K562 (cell line): ENCODE results near the gene BANP. TPM values are rescaled to one million over a fixed set of nuclear protein-coding genes. Genes with fewer than 3 reads are reported as not detected.

ENCODE experiments used
- ATAC-seq: fragments of 200-7000 bp; cut with Tn5 transposase; 3 replicates; pipeline ENCODE4 v1.9.1; 2020; ENCODE audit warnings: moderate library complexity
- BruUV-seq: library from RNA; stranded (reverse); fragments of 400-500 nt; replicated peaks from 2 replicates; lab custom pipeline; 2021; lab: Mats Ljungman, UMichigan
- CTCF ChIA-PET: fragments of 300-600 bp; formaldehyde crosslinking; extraction: SDS; loops from one replicate; lab custom pipeline; 2021; ENCODE audit warnings: low intra/inter-chr PET ratio; lab: Yijun Ruan, JAX
- POLR2A ChIA-PET: fragments of 300-600, 350-650 bp; sonication (Branson Sonifier 250); formaldehyde crosslinking; extraction: SDS; loops from one replicate; lab custom pipeline; 2021; ENCODE audit warnings: antibody characterized with exemption, inconsistent platforms; lab: Yijun Ruan, JAX
- DNase-seq, 4 experiments: peaks; one replicate each; pipeline versions ENCODE4 v3.0.0 to v3.0.0-alpha.2; 2011 to 2018; ENCODE audit warnings: low spot score in 3 of 4, mixed read lengths in 3 of 4; ENCODE audit errors: extremely low read depth in 1 of 4
- FAIRE-seq: peaks from 2 replicates; lab custom pipeline; 2011; peaks lifted over from hg19 to GRCh38; lab: Jason Lieb, UNC
- H2AFZ ChIP-seq: 2 replicates; pipeline ENCODE4 v1.6.0; 2011; ENCODE audit warnings: low read depth, low read length, control low read depth, inconsistent platforms
- H3K27ac ChIP-seq: fragments of 200-600 bp; 3 replicates; pipeline ENCODE4 v1.8.0; 2011; ENCODE audit warnings: low read depth, mild to moderate bottlenecking, control low read depth, inconsistent platforms, low read length, moderate library complexity, mixed read lengths; ENCODE audit errors: extremely low read depth
- H3K27me3 ChIP-seq, 2 experiments: fragments of 300-600 bp in 1 of 2; 2 replicates in 1 of 2; 3 replicates in 1 of 2; pipeline versions ENCODE4 v1.6.0 to v1.8.0; 2011; ENCODE audit warnings: inconsistent platforms in 2 of 2, low read length in 2 of 2, mild to moderate bottlenecking in 1 of 2, mixed read lengths in 1 of 2, moderate library complexity in 1 of 2; ENCODE audit not compliant: control insufficient read depth in 2 of 2, insufficient read depth in 2 of 2
- H3K36me3 ChIP-seq: fragments of 300-600 bp; 3 replicates; pipeline ENCODE4 v1.8.0; 2011; ENCODE audit warnings: mild to moderate bottlenecking, low read length, inconsistent platforms; ENCODE audit not compliant: control insufficient read depth, insufficient read depth
- H3K4me1 ChIP-seq, 2 experiments: fragments of 200-600 bp in 1 of 2; replicated peaks in 1 of 2; 2 replicates in 1 of 2; 3 replicates in 1 of 2; pipeline versions ENCODE4 v1.5.1 to v1.8.0; 2011; ENCODE audit warnings: inconsistent platforms in 2 of 2, low read length in 2 of 2, mild to moderate bottlenecking in 1 of 2, mixed read lengths in 1 of 2, moderate library complexity in 1 of 2; ENCODE audit not compliant: control insufficient read depth in 2 of 2, insufficient read depth in 2 of 2
- H3K4me2 ChIP-seq: 2 replicates; pipeline ENCODE4 v1.6.1; 2011; ENCODE audit warnings: low read length, control low read depth, inconsistent platforms, mixed read lengths; ENCODE audit not compliant: insufficient read depth
- H3K4me3 ChIP-seq: fragments of 200-600 bp; sonication (generic), shearing (Covaris generic); 2 replicates; pipeline ENCODE4 v1.5.1; 2016; ENCODE audit warnings: control low read depth, inconsistent platforms
- H3K79me2 ChIP-seq: fragments of 200-600 bp; 3 replicates; pipeline ENCODE4 v1.8.0; 2011; ENCODE audit warnings: low read length, inconsistent platforms; ENCODE audit not compliant: control insufficient read depth, insufficient read depth
- H3K9ac ChIP-seq, 2 experiments: 2 replicates each; pipeline versions ENCODE4 v1.6.0 to v1.6.1; 2011; ENCODE audit warnings: low read depth in 2 of 2, low read length in 2 of 2, control low read depth in 1 of 2, inconsistent platforms in 1 of 2, mild to moderate bottlenecking in 1 of 2, mixed read lengths in 1 of 2; ENCODE audit not compliant: insufficient read depth in 1 of 2
- H3K9me1 ChIP-seq: one replicate; pipeline ENCODE4 v1.6.0; 2011; ENCODE audit warnings: inconsistent platforms, mild to moderate bottlenecking, low read length, moderate library complexity; ENCODE audit not compliant: control insufficient read depth, insufficient read depth
- H3K9me3 ChIP-seq: replicated peaks from 2 replicates; pipeline ENCODE4 v1.5.1; 2011; ENCODE audit warnings: low read depth, low read length, inconsistent platforms; ENCODE audit not compliant: control insufficient read depth, insufficient read depth
- H4K20me1 ChIP-seq: replicated peaks from 2 replicates; pipeline ENCODE4 v1.6.1; 2011; ENCODE audit warnings: low read length, inconsistent platforms, mixed read lengths; ENCODE audit not compliant: control insufficient read depth, insufficient read depth
- ARID3A ChIP-seq: IDR thresholded peaks from 2 replicates; pipeline ENCODE4 v1.6.1; 2012; ENCODE audit warnings: low read depth, low read length, improper control_type of control experiment, borderline replicate concordance
- CBX2 ChIP-seq: fragments of 200-600 bp; sonication (generic); IDR thresholded peaks from one replicate; pipeline ENCODE4 v1.6.1; 2012; ENCODE audit warnings: mild to moderate bottlenecking, low read length, inconsistent platforms; ENCODE audit not compliant: insufficient read depth, poor library complexity, severe bottlenecking
- GATAD2B ChIP-seq: fragments of 450-650 bp; IDR thresholded peaks from 2 replicates; pipeline ENCODE4 v1.6.1; 2017; ENCODE audit warnings: mild to moderate bottlenecking, borderline replicate concordance
- HSF4 ChIP-seq: fragments of 250-450 bp; sonication (Bioruptor Pico); IDR thresholded peaks from 2 replicates; pipeline ENCODE4 v2.1.2; 2022; ENCODE audit warnings: mild to moderate bottlenecking, moderate library complexity, borderline replicate concordance
- MAFG ChIP-seq: fragments of 450-650 bp; conservative IDR thresholded peaks from 2 replicates; pipeline ENCODE4 v1.6.1; 2016; ENCODE audit warnings: missing genetic modification characterization, missing compliant biosample characterization
- NFIC ChIP-seq: fragments of 450-650 bp; IDR thresholded peaks from 2 replicates; pipeline ENCODE4 v1.6.1; 2017; ENCODE audit warnings: mild to moderate bottlenecking, inconsistent platforms
- SETDB1 ChIP-seq: IDR thresholded peaks from one replicate; pipeline ENCODE4 v1.6.1; 2012; ENCODE audit warnings: low read length, control low read depth, inconsistent platforms
- ZNF584 ChIP-seq: fragments of 200-800 bp; sonication (Bioruptor generic); IDR thresholded peaks from 2 replicates; pipeline ENCODE4 v1.6.1; 2016; ENCODE audit warnings: low read depth, mild to moderate bottlenecking, missing genetic modification characterization, missing compliant biosample characterization
- WGBS: fragments of 100-300 bp; shearing (Covaris generic); methylation state at CpG from one replicate; pipeline ENCODE4 v1.1.6; 2016; ENCODE audit warnings: low coverage, mixed read lengths; ENCODE audit not compliant: insufficient coverage; ENCODE audit errors: missing lambda C conversion rate; 5-methylcytosine and 5-hydroxymethylcytosine counted together
- in situ Hi-C: fragments of 300-500 bp; cut with MboI; formaldehyde crosslinking; loops from 4 replicates; pipeline ENCODE4 v1.15.0; 2018; ENCODE audit warnings: inconsistent platforms, mixed read lengths
- intact Hi-C: fragments of 100-400 bp; cut with micrococcal nuclease; formaldehyde crosslinking; loops from 2 replicates; pipeline ENCODE4 v1.14.2; 2022
- polyA plus RNA-seq, 8 experiments: library from polyadenylated mRNA; depleted of rRNA in 4 of 8; stranded (reverse) in 5 of 8; unstranded in 3 of 8; fragments of >200 nt; fragmentation: Nextera tagmentation in 2 of 8; fragmentation: Illumina TruSeq in 1 of 8; extraction: Ambion mirVana in 2 of 8; extraction: Trizol in 1 of 8; gene quantifications; 2 replicates each; pipeline versions ENCODE4 v1.2.1 to v1.2.3, GENCODE V29; 2011 to 2014; ENCODE audit warnings: inconsistent platforms in 1 of 8, missing spikeins in 1 of 8
- total RNA-seq, 7 experiments: library from RNA; depleted of rRNA in 6 of 7; stranded (reverse); fragments of >200 nt in 6 of 7; fragmentation: Illumina TruSeq in 2 of 7; extraction: Trizol in 2 of 7; gene quantifications; 2 replicates each; pipeline versions ENCODE4 v1.2.1 to v1.2.3, GENCODE V29; 2011 to 2021; ENCODE audit warnings: low replicate concordance in 1 of 7
- TF ChIP-seq, protein P1 (sequence below): fragments of 200-800 bp; sonication (Bioruptor generic); IDR thresholded peaks from 2 replicates; pipeline ENCODE4 v1.6.1; 2017; ENCODE audit warnings: missing genetic modification characterization, missing compliant biosample characterization
- TF ChIP-seq, protein P2 (sequence below): sonication (generic); formaldehyde crosslinking; IDR thresholded peaks from 2 replicates; pipeline ENCODE4 v1.8.0; 2022; ENCODE audit warnings: mild to moderate bottlenecking, missing genetic modification reagents, borderline replicate concordance

Gene BANP
- total and polyA plus RNA-seq, 9 of the 15 experiments (the other 6 are each of a cell fraction or from before 2014, with no cell fraction given), result 4.6 to 22.1 (median 15.6) TPM

DNA sequence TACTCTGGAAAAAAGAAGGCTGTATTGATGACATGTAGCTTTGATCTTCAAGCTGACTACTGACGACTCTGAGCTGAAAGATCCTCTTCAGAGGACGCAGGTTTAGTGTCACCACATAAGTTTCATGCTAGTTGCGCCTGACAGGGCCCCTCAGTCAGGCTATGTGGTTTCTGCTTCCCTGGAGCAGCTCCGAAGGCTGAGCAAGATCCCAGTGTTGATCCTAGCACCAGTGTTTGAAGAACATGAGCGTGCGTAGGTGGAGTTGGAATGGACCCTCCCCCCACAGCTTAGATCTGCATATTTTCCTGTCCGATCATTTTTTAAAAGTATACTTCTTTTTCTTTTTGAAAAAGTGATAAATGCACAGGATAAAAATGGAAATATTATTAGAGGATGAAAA, 17.3 kb downstream of the BANP start:
- no peaks in the 10 kb centered on the region for H3K27me3 ChIP-seq
- DNase-seq (no peak), FAIRE-seq (no peak), ATAC-seq (no peak)
- ChIA-PET CTCF (no interaction called here), POLR2A (interaction anchor here (0.8 to 1.4 kb wide), 2 partner anchors 12 to 26 kb away, joined by 4 read pairs; no protein-coding TSS in a partner anchor)
- H3K4me3 ChIP-seq, result no peak overlapping the region
- H3K79me2 ChIP-seq, result peaks cover 51% of the 10 kb centered on the region
- H3K27ac ChIP-seq, result no peak overlapping the region
- no peaks in the 10 kb centered on the region for H3K9me1 ChIP-seq
- no peaks in the 10 kb centered on the region for H3K9me3 ChIP-seq
- H3K4me2 ChIP-seq, result no peak overlapping the region
- no peaks in the 10 kb centered on the region for H3K36me3 ChIP-seq
- peaks cover 10% of the 10 kb centered on the region; the same call in 1 of the 2 replicates for H4K20me1 ChIP-seq
- in situ Hi-C loops, result no loop called here
- 89% methylated on average over 7 of the region's 7 CpGs for WGBS
- TF ChIP-seq MAFG (tag), result no peak
- TF ChIP-seq SETDB1, result no peak
- TF ChIP-seq CBX2, result no peak
- TF ChIP-seq HSF4 (CRISPR knock-in tag), result no peak
- no peak overlapping the region for H2AFZ ChIP-seq
- H3K4me1 ChIP-seq, result peaks cover 0 to 18% of the 10 kb centered on the region in 2 experiments; a peak in 2 of 5 replicates
- no TSS peak for BruUV-seq
- H3K9ac ChIP-seq, result no peak overlapping the region
- intact Hi-C loops, result no loop called here

DNA sequence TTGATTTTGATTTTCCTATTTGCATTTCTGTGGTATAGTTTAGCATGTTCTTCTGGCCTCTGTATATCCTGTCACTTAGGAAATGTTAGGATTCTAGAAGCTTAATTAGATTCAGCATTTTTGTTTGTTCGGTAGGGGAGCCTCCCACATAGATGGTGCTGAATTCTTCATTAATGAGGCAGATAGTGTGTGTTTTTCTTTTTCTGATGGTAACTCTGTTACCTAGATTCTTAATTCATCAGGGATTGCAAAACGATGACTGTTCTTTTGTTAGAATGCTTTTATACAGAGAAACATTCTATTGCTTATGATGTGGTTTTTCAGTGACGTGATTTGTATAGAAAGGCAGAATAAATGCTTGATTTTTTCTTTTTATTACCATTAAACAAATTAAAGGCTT, 19.0 kb downstream of the BANP start:
- CTCF ChIA-PET, result no interaction called here
- FAIRE-seq (no peak), ATAC-seq (no peak), DNase-seq (no peak)
- Histone ChIP-seq H4K20me1 (peaks cover 10% of the 10 kb centered on the region; the same call in 1 of the 2 replicates), H3K27ac (no peak overlapping the region), H3K4me3 (no peak overlapping the region), H3K9me3 (no peaks in the 10 kb centered on the region), H3K27me3 (no peaks in the 10 kb centered on the region), H2AFZ (no peak overlapping the region), H3K9ac (no peak overlapping the region), H3K4me2 (no peak overlapping the region), H3K4me1 (peaks cover 0 to 8% of the 10 kb centered on the region in 2 experiments; a peak in 2 of 5 replicates), H3K36me3 (no peaks in the 10 kb centered on the region; the same call in 2 of the 3 replicates), H3K79me2 (peaks cover 42% of the 10 kb centered on the region), H3K9me1 (no peaks in the 10 kb centered on the region)
- WGBS, result 45% methylated on average over 3 of the region's 3 CpGs
- POLR2A ChIA-PET, result no interaction called here
- BruUV-seq, result no TSS peak
- no peak for TF ChIP-seq ZNF584 (CRISPR knock-in tag)
- no peak for TF ChIP-seq MAFG (tag)
- TF ChIP-seq, protein P1, sequence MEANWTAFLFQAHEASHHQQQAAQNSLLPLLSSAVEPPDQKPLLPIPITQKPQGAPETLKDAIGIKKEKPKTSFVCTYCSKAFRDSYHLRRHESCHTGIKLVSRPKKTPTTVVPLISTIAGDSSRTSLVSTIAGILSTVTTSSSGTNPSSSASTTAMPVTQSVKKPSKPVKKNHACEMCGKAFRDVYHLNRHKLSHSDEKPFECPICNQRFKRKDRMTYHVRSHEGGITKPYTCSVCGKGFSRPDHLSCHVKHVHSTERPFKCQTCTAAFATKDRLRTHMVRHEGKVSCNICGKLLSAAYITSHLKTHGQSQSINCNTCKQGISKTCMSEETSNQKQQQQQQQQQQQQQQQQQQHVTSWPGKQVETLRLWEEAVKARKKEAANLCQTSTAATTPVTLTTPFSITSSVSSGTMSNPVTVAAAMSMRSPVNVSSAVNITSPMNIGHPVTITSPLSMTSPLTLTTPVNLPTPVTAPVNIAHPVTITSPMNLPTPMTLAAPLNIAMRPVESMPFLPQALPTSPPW (CRISPR knock-in tag), result no peak
- TF ChIP-seq NFIC, result no peak
- no peak for TF ChIP-seq GATAD2B
- TF ChIP-seq, protein P2, sequence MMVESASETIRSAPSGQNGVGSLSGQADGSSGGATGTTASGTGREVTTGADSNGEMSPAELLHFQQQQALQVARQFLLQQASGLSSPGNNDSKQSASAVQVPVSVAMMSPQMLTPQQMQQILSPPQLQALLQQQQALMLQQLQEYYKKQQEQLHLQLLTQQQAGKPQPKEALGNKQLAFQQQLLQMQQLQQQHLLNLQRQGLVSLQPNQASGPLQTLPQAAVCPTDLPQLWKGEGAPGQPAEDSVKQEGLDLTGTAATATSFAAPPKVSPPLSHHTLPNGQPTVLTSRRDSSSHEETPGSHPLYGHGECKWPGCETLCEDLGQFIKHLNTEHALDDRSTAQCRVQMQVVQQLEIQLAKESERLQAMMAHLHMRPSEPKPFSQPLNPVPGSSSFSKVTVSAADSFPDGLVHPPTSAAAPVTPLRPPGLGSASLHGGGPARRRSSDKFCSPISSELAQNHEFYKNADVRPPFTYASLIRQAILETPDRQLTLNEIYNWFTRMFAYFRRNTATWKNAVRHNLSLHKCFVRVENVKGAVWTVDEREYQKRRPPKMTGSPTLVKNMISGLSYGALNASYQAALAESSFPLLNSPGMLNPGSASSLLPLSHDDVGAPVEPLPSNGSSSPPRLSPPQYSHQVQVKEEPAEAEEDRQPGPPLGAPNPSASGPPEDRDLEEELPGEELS (CRISPR knock-in tag), result no peak
- no peak for TF ChIP-seq ARID3A
- intact Hi-C loops, result no loop called here
- in situ Hi-C loops, result no loop called here
